HepG2 (cell line): Measurements from ENCODE around the gene ADGRV1. TPM values are rescaled to one million over a fixed set of nuclear protein-coding genes. Genes with fewer than 3 reads are reported as not detected.

ENCODE experiments used
- ATAC-seq: fragments of 200-7000 bp; cut with Tn5 transposase; 3 replicates; pipeline ENCODE4 v1.9.1; 2020; ENCODE audit warnings: mild to moderate bottlenecking, moderate library complexity
- BruUV-seq: library from RNA; stranded (reverse); fragments of 400-500 nt; replicated peaks from 2 replicates; lab custom pipeline; 2021; lab: Mats Ljungman, UMichigan
- CTCF ChIA-PET: fragments of 300-600 bp; formaldehyde crosslinking; extraction: SDS; loops from one replicate; lab custom pipeline; 2021; ENCODE audit warnings: low total read pairs, inconsistent platforms, low intra/inter-chr PET ratio; lab: Yijun Ruan, JAX
- POLR2A ChIA-PET: fragments of 350-600 bp; sonication (Branson Sonifier 250); formaldehyde crosslinking; loops from one replicate; lab custom pipeline; 2020; ENCODE audit warnings: antibody characterized with exemption, inconsistent platforms; lab: Yijun Ruan, JAX
- DNase-seq: peaks from one replicate; pipeline ENCODE4 v3.0.0-alpha.2; 2015; ENCODE audit warnings: low spot score
- FAIRE-seq: peaks from 3 replicates; lab custom pipeline; 2011; peaks lifted over from hg19 to GRCh38; lab: Jason Lieb, UNC
- H2AFZ ChIP-seq: one replicate; pipeline ENCODE4 v1.6.1; 2011; ENCODE audit warnings: low read length, inconsistent platforms
- H3K27ac ChIP-seq: fragments of 300-600 bp; 3 replicates; pipeline ENCODE4 v1.8.0; 2011; ENCODE audit warnings: mixed run types, mild to moderate bottlenecking, mixed read lengths, low read length, inconsistent platforms; ENCODE audit not compliant: insufficient read depth; ENCODE audit errors: extremely low read length
- H3K27me3 ChIP-seq, 2 experiments: fragments of 200-600 bp in 1 of 2; 2 replicates in 1 of 2; 3 replicates in 1 of 2; pipeline versions ENCODE4 v1.6.0 to v1.8.0; 2011; ENCODE audit warnings: low read length in 2 of 2, mild to moderate bottlenecking in 2 of 2, moderate library complexity in 2 of 2, inconsistent platforms in 1 of 2; ENCODE audit not compliant: insufficient read depth in 2 of 2, control insufficient read depth in 1 of 2
- H3K36me3 ChIP-seq, 2 experiments: fragments of 200-600 bp in 1 of 2; replicated peaks in 1 of 2; 2 replicates in 1 of 2; 3 replicates in 1 of 2; pipeline versions ENCODE4 v1.5.1 to v1.8.0; 2011; ENCODE audit warnings: low read length in 2 of 2, inconsistent platforms in 1 of 2; ENCODE audit not compliant: insufficient read depth in 2 of 2, control insufficient read depth in 1 of 2
- H3K4me1 ChIP-seq: 2 replicates; pipeline ENCODE4 v1.5.1; 2012; ENCODE audit warnings: low read length, inconsistent platforms; ENCODE audit not compliant: insufficient read depth
- H3K4me2 ChIP-seq: 2 replicates; pipeline ENCODE4 v1.6.0; 2011; ENCODE audit warnings: low read depth, low read length, inconsistent platforms
- H3K4me3 ChIP-seq, 3 experiments: fragments of 200-600 bp in 1 of 3; sonication (generic), shearing (Covaris generic) in 1 of 3; replicated peaks in 1 of 3; 2 replicates each; pipeline ENCODE4 v1.5.1; 2011 to 2016; ENCODE audit warnings: low read length in 3 of 3, inconsistent platforms in 2 of 3, low read depth in 2 of 3, mild to moderate bottlenecking in 2 of 3, control low read depth in 1 of 3, mixed read lengths in 1 of 3; ENCODE audit not compliant: insufficient read depth in 1 of 3
- H3K79me2 ChIP-seq: one replicate; pipeline ENCODE4 v1.6.1; 2011; ENCODE audit warnings: low read length, inconsistent platforms; ENCODE audit not compliant: insufficient read depth
- H3K9ac ChIP-seq: 2 replicates; pipeline ENCODE4 v1.6.0; 2011; ENCODE audit warnings: mild to moderate bottlenecking, low read depth, low read length, inconsistent platforms; ENCODE audit not compliant: insufficient read depth
- H3K9me3 ChIP-seq: 2 replicates; pipeline ENCODE4 v1.5.1; 2012; ENCODE audit warnings: mild to moderate bottlenecking, low read length
- H4K20me1 ChIP-seq: 2 replicates; pipeline ENCODE4 v1.6.0; 2011; ENCODE audit warnings: inconsistent platforms, mild to moderate bottlenecking, low read length, moderate library complexity; ENCODE audit not compliant: insufficient read depth
- DDIT3 ChIP-seq: sonication (generic); formaldehyde crosslinking; IDR thresholded peaks from 2 replicates; pipeline ENCODE4 v1.4.0; 2020; ENCODE audit warnings: mild to moderate bottlenecking, missing genetic modification reagents
- HOMEZ ChIP-seq: IDR thresholded peaks from 2 replicates; pipeline ENCODE4 v1.6.1; 2016; ENCODE audit warnings: low read depth
- MTA3 ChIP-seq: sonication (generic); formaldehyde crosslinking; IDR thresholded peaks from 2 replicates; pipeline ENCODE4 v1.4.0; 2020; ENCODE audit warnings: missing genetic modification reagents
- NR2F6 ChIP-seq, 2 experiments: IDR thresholded peaks; 2 replicates each; pipeline ENCODE4 v1.6.1; 2016; ENCODE audit warnings: antibody characterized with exemption in 1 of 2, mild to moderate bottlenecking in 1 of 2
- SOX5 ChIP-seq: IDR thresholded peaks from 2 replicates; pipeline ENCODE4 v1.6.1; 2016; ENCODE audit warnings: borderline replicate concordance
- SOX6 ChIP-seq, 2 experiments: fragments of 450-650 bp in 1 of 2; sonication (generic) in 1 of 2; formaldehyde crosslinking in 1 of 2; IDR thresholded peaks; 2 replicates each; pipeline versions ENCODE4 v1.4.0 to v1.6.1; 2017 to 2020; ENCODE audit warnings: antibody characterized with exemption in 1 of 2, mild to moderate bottlenecking in 1 of 2, missing genetic modification reagents in 1 of 2
- ZMYM4 ChIP-seq: sonication (generic); formaldehyde crosslinking; IDR thresholded peaks from 2 replicates; pipeline ENCODE4 v1.8.1; 2023; ENCODE audit warnings: mild to moderate bottlenecking, missing genetic modification reagents
- ZNF24 ChIP-seq: fragments of 450-650 bp; IDR thresholded peaks from 2 replicates; pipeline ENCODE4 v1.6.1; 2017; ENCODE audit warnings: antibody characterized with exemption, mild to moderate bottlenecking
- ZNF451 ChIP-seq: sonication (generic); formaldehyde crosslinking; IDR thresholded peaks from 2 replicates; pipeline ENCODE4 v1.5.0; 2020; ENCODE audit warnings: mild to moderate bottlenecking, missing genetic modification reagents
- ZNF563 ChIP-seq: sonication (generic); formaldehyde crosslinking; IDR thresholded peaks from 2 replicates; pipeline ENCODE4 v1.8.0; 2022; ENCODE audit warnings: mild to moderate bottlenecking, moderate library complexity, missing genetic modification reagents
- ZNF7 ChIP-seq: IDR thresholded peaks from 2 replicates; pipeline ENCODE4 v1.6.1; 2016; ENCODE audit warnings: missing biosample characterization, missing genetic modification reagents
- WGBS: methylation state at CpG from one replicate; pipeline ENCODE4 v1.1.6; 2017; ENCODE audit warnings: low lambda C conversion rate; 5-methylcytosine and 5-hydroxymethylcytosine counted together
- in situ Hi-C: cut with HindIII; loops from 2 replicates; pipeline ENCODE4 v1.10.0; 2017; ENCODE audit warnings: low pct_unique_long_range_greater_than_20kb; ENCODE audit not compliant: extremely low pct_ligation_motif_present
- intact Hi-C: fragments of 100-400 bp; cut with micrococcal nuclease; formaldehyde crosslinking; loops from one replicate; pipeline ENCODE4 v1.10.0; 2022; ENCODE audit not compliant: unreplicated experiment
- polyA plus RNA-seq, 8 experiments: library from polyadenylated mRNA; depleted of rRNA in 3 of 8; stranded (reverse) in 7 of 8; unstranded in 1 of 8; fragments of >200 nt; fragmentation: Illumina TruSeq in 4 of 8; extraction: Trizol in 4 of 8; gene quantifications; 2 replicates each; pipeline versions ENCODE4 v1.2.1 to v1.2.3, GENCODE V29; 2011 to 2016; ENCODE audit warnings: low read depth in 4 of 8, missing spikeins in 1 of 8, mixed read lengths in 1 of 8; ENCODE audit not compliant: insufficient read depth in 1 of 8
- total RNA-seq, 5 experiments: library from RNA; depleted of rRNA; stranded (reverse); fragments of >200 nt; fragmentation: Illumina TruSeq; extraction: Trizol; gene quantifications; 2 replicates each; pipeline ENCODE4 v1.2.3, GENCODE V29; 2016; ENCODE audit warnings: low read depth in 1 of 5

ADGRV1 gene
- total and polyA plus RNA-seq, 2 of the 13 experiments (the other 11 are each of a cell fraction or from before 2014, with no cell fraction given): 1.7 to 3.9 TPM

GRCh38 chr5:90933298-90933697 lies 374.7 kb downstream of the ADGRV1 start:
- H3K36me3 ChIP-seq: no peaks in the 10 kb centered on the region
- H2AFZ ChIP-seq: peak overlapping the region; percentile 32
- TF ChIP-seq ZNF451 (no peak), DDIT3 (CRISPR knock-in tag) (no peak), MTA3 (CRISPR knock-in tag) (no peak), NR2F6 (IDR thresholded peaks at IDR 0.05) (no peak), NR2F6 (CRISPR knock-in tag; IDR thresholded peaks at IDR 0.05) (no peak)
- intact Hi-C loops: loop anchor here (2.0 kb wide), 3 partner anchors 160 to 286 kb away; no protein-coding TSS in a partner anchor
- peaks cover 45% of the 10 kb centered on the region for H3K4me1 ChIP-seq
- H3K9ac ChIP-seq: no peak overlapping the region
- no peak overlapping the region for H3K27ac ChIP-seq
- no TSS peak for BruUV-seq
- CTCF ChIA-PET: no interaction called here
- no peaks in the 10 kb centered on the region for H3K27me3 ChIP-seq
- FAIRE-seq: no peak
- no peak overlapping the region for H3K4me3 ChIP-seq
- no peak for ATAC-seq
- POLR2A ChIA-PET: no interaction called here
- H3K79me2 ChIP-seq: no peaks in the 10 kb centered on the region
- 0 out of 2 replicates have a peak, but pooled peaks cover 4% of the 10 kb centered on the region for H3K9me3 ChIP-seq
- in situ Hi-C loops: loop anchor here (10.0 kb wide), 2 partner anchors 162 to 452 kb away; partner anchors contain the start of gene ARRDC3
- H3K4me2 ChIP-seq: no peak overlapping the region
- no peaks in the 10 kb centered on the region for H4K20me1 ChIP-seq
- no peak for DNase-seq

GRCh38 chr5:90934091-90934719 lies 375.6 kb downstream of the ADGRV1 start:
- CTCF ChIA-PET: interaction anchor here (1.5 kb wide), 1 partner anchor 451 kb away, joined by 7 read pairs; no protein-coding TSS in a partner anchor
- in situ Hi-C loops: loop anchor here (10.0 kb wide), 2 partner anchors 161 to 451 kb away; partner anchors contain the start of gene ARRDC3
- H2AFZ ChIP-seq: peak overlapping the region; percentile 5
- H3K27me3 ChIP-seq: no peaks in the 10 kb centered on the region
- peak; percentile 42 for FAIRE-seq
- H3K79me2 ChIP-seq: no peaks in the 10 kb centered on the region
- no TSS peak for BruUV-seq
- TF ChIP-seq SOX5 (CRISPR knock-in tag): peak; percentile 11; the same call in 1 of the 2 replicates
- TF ChIP-seq ZNF563 (CRISPR knock-in tag): no peak
- TF ChIP-seq ZNF7: peak; percentile 87
- no peak for TF ChIP-seq SOX6 (IDR thresholded peaks at IDR 0.05)
- TF ChIP-seq SOX6 (CRISPR knock-in tag; IDR thresholded peaks at IDR 0.05): 0 out of 2 replicates have a peak, but pooled peaks have one; percentile 27
- TF ChIP-seq ZMYM4 (CRISPR knock-in tag): peak; percentile 42; the same call in 1 of the 2 replicates
- peak; percentile 65; the same call in 1 of the 2 replicates for TF ChIP-seq HOMEZ (CRISPR knock-in tag)
- no peak for TF ChIP-seq ZNF24
- POLR2A ChIA-PET: no interaction called here
- no peak for DNase-seq
- intact Hi-C loops: no loop called here
- H3K4me1 ChIP-seq: peaks cover 45% of the 10 kb centered on the region
- no peak overlapping the region for H3K4me2 ChIP-seq
- no peaks in the 10 kb centered on the region for H3K36me3 ChIP-seq
- no peak overlapping the region for H3K4me3 ChIP-seq
- ATAC-seq: no peak
- H3K9me3 ChIP-seq: 0 out of 2 replicates have a peak, but pooled peaks cover 4% of the 10 kb centered on the region
- H3K27ac ChIP-seq: no peak overlapping the region
- WGBS: 76% methylated on average over 5 of the region's 5 CpGs
- H4K20me1 ChIP-seq: no peaks in the 10 kb centered on the region
- no peak overlapping the region for H3K9ac ChIP-seq
